Measurements from ENCODE around the gene ATXN7L3.
"Not testable (repeated sequence)": the region's sequence is repeated elsewhere in the genome, so short reads cannot be mapped to it uniquely, and the experiment has no call there.

GRCh38 chr17:44143921-44144320, 55.8 kb downstream of the ATXN7L3 start:
- not testable (repeated sequence) for TF ChIP-seq CTCF, POLR2A, EP300 (IDR thresholded peaks at IDR 0.05)

Data from tibial nerve (tissue), 4 donors.